ENCODE measurements around the gene PBX3. TPM values are rescaled to one million over a fixed set of nuclear protein-coding genes. Genes with fewer than 3 reads are reported as not detected.

Gene PBX3
- total and polyA plus RNA-seq, 2 donors (not counting 1 experiment from before 2014, with no cell fraction given) = 35.8 to 51.8 TPM

DNA sequence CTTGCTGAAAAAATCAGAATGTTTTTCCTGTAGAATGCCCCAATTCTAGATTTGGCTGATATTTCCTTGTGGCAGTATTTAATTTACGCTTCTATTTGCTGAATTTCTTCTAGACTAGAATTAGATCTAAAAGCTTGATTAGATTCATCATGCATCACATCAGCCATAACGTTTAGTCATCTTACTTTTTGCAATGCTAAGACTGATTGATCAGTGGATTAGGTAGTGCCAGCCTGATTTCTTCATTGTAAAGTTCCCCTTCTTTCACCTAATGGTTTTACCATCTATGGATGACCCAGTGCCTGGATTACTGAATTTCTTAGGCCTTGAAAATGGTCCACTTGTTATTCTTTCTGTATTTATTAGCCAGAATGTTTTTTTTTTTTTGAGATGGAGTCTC lies 83.9 kb downstream of the PBX3 start:
- H4K20me1 ChIP-seq (ENCODE audit: control insufficient read depth, extremely low read depth, insufficient read depth, low read length) = no peaks in the 10 kb centered on the region
- no peaks in the 10 kb centered on the region for H3K36me3 ChIP-seq (ENCODE audit: control insufficient read depth, insufficient read depth, low read length)
- no peaks in the 10 kb centered on the region for H3K27me3 ChIP-seq (ENCODE audit: control insufficient read depth, insufficient read depth, low read length)
- no peak overlapping the region for H3K9ac ChIP-seq (ENCODE audit: insufficient read depth, low read length)
- no peak overlapping the region for H3K4me3 ChIP-seq (replicated peaks in 1 of 4; ENCODE audit: control extremely low read depth in 1 of 4, insufficient read depth in 1 of 4, low read depth in 3 of 4, low read length in 4 of 4)
- no peak overlapping the region for H2AFZ ChIP-seq (ENCODE audit: low read length)
- no peak overlapping the region for H3K4me2 ChIP-seq (ENCODE audit: extremely low read depth, insufficient read depth, low read length)
- no peak overlapping the region for H3K27ac ChIP-seq (ENCODE audit: insufficient read depth, low read length)
- no peaks in the 10 kb centered on the region for H3K9me3 ChIP-seq (ENCODE audit: control insufficient read depth, insufficient read depth, low read depth, low read length)
- TF ChIP-seq, protein P1, sequence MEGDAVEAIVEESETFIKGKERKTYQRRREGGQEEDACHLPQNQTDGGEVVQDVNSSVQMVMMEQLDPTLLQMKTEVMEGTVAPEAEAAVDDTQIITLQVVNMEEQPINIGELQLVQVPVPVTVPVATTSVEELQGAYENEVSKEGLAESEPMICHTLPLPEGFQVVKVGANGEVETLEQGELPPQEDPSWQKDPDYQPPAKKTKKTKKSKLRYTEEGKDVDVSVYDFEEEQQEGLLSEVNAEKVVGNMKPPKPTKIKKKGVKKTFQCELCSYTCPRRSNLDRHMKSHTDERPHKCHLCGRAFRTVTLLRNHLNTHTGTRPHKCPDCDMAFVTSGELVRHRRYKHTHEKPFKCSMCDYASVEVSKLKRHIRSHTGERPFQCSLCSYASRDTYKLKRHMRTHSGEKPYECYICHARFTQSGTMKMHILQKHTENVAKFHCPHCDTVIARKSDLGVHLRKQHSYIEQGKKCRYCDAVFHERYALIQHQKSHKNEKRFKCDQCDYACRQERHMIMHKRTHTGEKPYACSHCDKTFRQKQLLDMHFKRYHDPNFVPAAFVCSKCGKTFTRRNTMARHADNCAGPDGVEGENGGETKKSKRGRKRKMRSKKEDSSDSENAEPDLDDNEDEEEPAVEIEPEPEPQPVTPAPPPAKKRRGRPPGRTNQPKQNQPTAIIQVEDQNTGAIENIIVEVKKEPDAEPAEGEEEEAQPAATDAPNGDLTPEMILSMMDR (conservative IDR thresholded peaks at IDR 0.05 in 1 of 2, IDR thresholded peaks at IDR 0.05 in 1 of 2; ENCODE audit: low read depth in 1 of 2, low read length in 2 of 2) = no peak
- TF ChIP-seq EZH2 (IDR thresholded peaks at IDR 0.05; ENCODE audit: low read length, missing control alignments) = no peak
- DNase-seq (ENCODE audit: low read depth in 2 of 2) = no peak
- H3K4me1 ChIP-seq (ENCODE audit: control insufficient read depth, extremely low read depth, insufficient read depth, low read length) = no peaks in the 10 kb centered on the region
- H3K79me2 ChIP-seq (ENCODE audit: control insufficient read depth, insufficient read depth, low read length) = peaks cover 37% of the 10 kb centered on the region

DNA sequence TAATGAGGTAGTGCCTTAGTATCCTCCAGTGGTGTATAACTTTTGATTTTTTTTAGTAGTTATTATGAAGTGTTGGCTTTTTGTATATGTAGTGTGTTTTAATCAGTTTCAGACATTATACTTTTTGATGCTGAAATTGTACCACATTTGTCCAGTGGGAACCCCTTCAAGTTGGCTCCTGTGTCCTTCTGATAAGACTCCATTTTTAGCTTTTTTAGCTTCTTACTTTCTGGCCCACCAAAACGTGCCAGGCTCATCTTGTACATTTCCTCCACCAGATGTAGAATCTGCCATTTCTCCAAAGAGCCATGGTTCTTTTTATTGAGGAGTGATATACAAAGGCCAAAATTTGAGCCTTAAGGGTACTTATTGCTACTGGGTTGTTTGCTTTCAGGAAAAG lies 84.4 kb downstream of the PBX3 start:
- Histone ChIP-seq H3K4me1 (ENCODE audit: control insufficient read depth, extremely low read depth, insufficient read depth, low read length) (no peaks in the 10 kb centered on the region), H2AFZ (ENCODE audit: low read length) (no peak overlapping the region), H3K9me3 (ENCODE audit: control insufficient read depth, insufficient read depth, low read depth, low read length) (no peaks in the 10 kb centered on the region), H3K27ac (ENCODE audit: insufficient read depth, low read length) (no peak overlapping the region), H3K4me3 (replicated peaks in 1 of 4; ENCODE audit: control extremely low read depth in 1 of 4, insufficient read depth in 1 of 4, low read depth in 3 of 4, low read length in 4 of 4) (no peak overlapping the region), H4K20me1 (ENCODE audit: control insufficient read depth, extremely low read depth, insufficient read depth, low read length) (no peaks in the 10 kb centered on the region), H3K36me3 (ENCODE audit: control insufficient read depth, insufficient read depth, low read length) (no peaks in the 10 kb centered on the region), H3K27me3 (ENCODE audit: control insufficient read depth, insufficient read depth, low read length) (no peaks in the 10 kb centered on the region), H3K79me2 (ENCODE audit: control insufficient read depth, insufficient read depth, low read length) (peaks cover 37% of the 10 kb centered on the region), H3K4me2 (ENCODE audit: extremely low read depth, insufficient read depth, low read length) (no peak overlapping the region), H3K9ac (ENCODE audit: insufficient read depth, low read length) (no peak overlapping the region)
- TF ChIP-seq, protein P1 (conservative IDR thresholded peaks at IDR 0.05 in 1 of 2, IDR thresholded peaks at IDR 0.05 in 1 of 2; ENCODE audit: low read depth in 1 of 2, low read length in 2 of 2) = no peak
- no peak for TF ChIP-seq EZH2 (IDR thresholded peaks at IDR 0.05; ENCODE audit: low read length, missing control alignments)
- no peak for DNase-seq (ENCODE audit: low read depth in 2 of 2)

DNA sequence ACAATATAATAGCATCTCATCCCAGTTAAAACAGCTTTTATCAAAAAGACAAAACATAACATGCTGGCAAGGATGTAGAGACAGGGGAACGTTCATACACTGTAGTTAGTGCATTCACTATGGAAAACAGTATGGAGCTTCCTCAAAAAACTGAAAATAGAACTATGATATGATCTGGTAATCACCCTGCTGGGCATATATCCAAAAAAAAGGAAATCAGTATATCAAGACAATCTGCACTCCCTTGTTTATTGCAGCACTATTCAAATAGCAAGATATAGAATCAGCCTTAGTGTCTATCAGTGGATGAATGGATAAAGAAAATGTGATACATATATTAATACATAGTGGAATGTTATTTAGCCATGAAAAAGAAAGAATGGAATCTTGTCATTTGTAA lies 88.5 kb downstream of the PBX3 start:
- H3K9me3 ChIP-seq (ENCODE audit: control insufficient read depth, insufficient read depth, low read depth, low read length) = no peaks in the 10 kb centered on the region
- H3K79me2 ChIP-seq (ENCODE audit: control insufficient read depth, insufficient read depth, low read length) = peaks cover 33% of the 10 kb centered on the region
- H4K20me1 ChIP-seq (ENCODE audit: control insufficient read depth, extremely low read depth, insufficient read depth, low read length) = no peaks in the 10 kb centered on the region
- no peak for TF ChIP-seq EZH2 (IDR thresholded peaks at IDR 0.05; ENCODE audit: low read length, missing control alignments)
- TF ChIP-seq, protein P1 (conservative IDR thresholded peaks at IDR 0.05 in 1 of 2, IDR thresholded peaks at IDR 0.05 in 1 of 2; ENCODE audit: low read depth in 1 of 2, low read length in 2 of 2) = no peak
- no peak overlapping the region for H3K27ac ChIP-seq (ENCODE audit: insufficient read depth, low read length)
- no peak overlapping the region for H3K9ac ChIP-seq (ENCODE audit: insufficient read depth, low read length)
- no peak overlapping the region for H2AFZ ChIP-seq (ENCODE audit: low read length)
- no peaks in the 10 kb centered on the region for H3K36me3 ChIP-seq (ENCODE audit: control insufficient read depth, insufficient read depth, low read length)
- no peak overlapping the region for H3K4me3 ChIP-seq (replicated peaks in 1 of 4; ENCODE audit: control extremely low read depth in 1 of 4, insufficient read depth in 1 of 4, low read depth in 3 of 4, low read length in 4 of 4)
- H3K4me2 ChIP-seq (ENCODE audit: extremely low read depth, insufficient read depth, low read length) = no peak overlapping the region
- H3K4me1 ChIP-seq (ENCODE audit: control insufficient read depth, extremely low read depth, insufficient read depth, low read length) = no peaks in the 10 kb centered on the region
- DNase-seq (ENCODE audit: low read depth in 2 of 2) = no peak
- no peaks in the 10 kb centered on the region for H3K27me3 ChIP-seq (ENCODE audit: control insufficient read depth, insufficient read depth, low read length)
